Pulmonary artery endothelial cell (primary cell): ENCODE measurements around the gene RAET1L. TPM values are rescaled to one million over a fixed set of nuclear protein-coding genes. Genes with fewer than 3 reads are reported as not detected.
"Not testable (repeated sequence)": the region's sequence is repeated elsewhere in the genome, so short reads cannot be mapped to it uniquely, and the experiment has no call there.

Experiments
- DNase-seq: peaks from one replicate; pipeline ENCODE4 v3.0.0-alpha.2; 2011; ENCODE audit warnings: low read depth, low spot score
- total RNA-seq: library from RNA; depleted of rRNA; stranded (reverse); fragments of >200 nt; gene quantifications from 2 replicates; pipeline ENCODE4 v1.2.3, GENCODE V29; 2014

The RAET1L gene
- total RNA-seq, 1 donor from 2014 or later: not detected

DNA sequence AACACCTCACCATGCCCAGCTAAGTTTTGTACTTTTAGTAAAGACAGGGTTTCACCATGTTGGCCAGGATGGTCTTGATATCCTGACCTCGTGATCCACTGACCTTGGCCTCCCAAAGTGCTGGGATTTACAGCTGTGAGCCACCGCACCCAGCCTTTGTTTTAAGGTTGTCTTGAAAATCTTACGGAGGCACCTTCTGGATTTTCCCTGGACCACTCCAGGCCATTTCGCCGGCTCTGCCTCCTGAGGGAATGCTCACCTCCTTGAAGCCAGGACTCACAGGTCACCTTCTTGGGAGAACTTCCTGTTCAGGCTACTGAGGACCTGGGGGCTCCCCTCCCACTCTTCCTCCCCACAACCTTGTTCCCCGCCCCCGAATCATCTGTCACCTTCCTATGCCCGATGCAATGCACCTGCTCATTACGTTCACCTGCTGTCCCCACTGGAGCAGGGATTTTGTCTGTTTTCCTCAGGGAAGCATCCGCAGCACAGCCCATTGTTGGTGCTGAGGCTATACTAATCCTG, 19.4 kb upstream of the RAET1L start:
- no peak for DNase-seq

DNA sequence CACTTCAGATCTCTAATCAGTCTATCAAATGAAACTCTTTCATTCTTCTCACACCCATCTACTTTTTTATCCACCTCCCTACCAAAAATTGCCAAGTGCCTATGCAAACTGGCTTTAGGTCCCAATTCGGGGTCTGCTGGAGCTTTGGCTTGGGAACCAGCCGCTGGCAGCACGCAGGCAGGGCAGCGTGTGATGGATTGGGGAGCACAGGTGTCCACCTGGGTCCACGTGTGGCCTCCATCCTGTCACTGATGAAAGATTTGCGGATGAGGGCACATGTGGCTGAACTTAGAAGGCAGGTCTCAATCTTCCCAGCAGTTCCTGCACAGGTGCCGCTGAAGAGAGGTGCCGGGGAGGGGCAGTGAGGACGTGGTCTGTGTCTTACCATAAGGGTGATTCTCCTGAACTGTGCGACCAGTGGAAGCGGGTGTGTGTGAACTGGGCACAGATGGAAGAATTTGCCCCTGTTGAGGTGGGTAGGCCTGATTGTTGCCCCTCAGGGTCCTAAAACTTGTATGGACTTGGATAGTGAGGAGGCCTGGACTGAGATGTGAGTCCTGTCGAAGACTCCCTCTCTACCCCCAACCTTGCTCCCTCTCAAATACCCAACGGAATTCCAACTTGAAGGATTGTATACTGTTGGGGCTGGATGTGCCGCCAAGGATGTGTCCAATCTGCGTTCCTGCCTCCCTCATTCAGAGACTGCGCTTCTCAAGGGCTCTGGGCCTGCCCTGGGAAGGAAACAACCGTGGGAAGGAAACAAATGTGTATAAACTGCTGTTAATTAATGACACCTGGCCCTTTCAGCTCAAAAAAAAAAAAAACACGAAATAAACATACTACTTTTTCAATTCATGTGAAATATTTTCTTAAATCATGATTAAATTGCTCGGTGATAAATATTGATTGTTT, 18.4 kb upstream of the RAET1L start:
- no peak for DNase-seq

DNA sequence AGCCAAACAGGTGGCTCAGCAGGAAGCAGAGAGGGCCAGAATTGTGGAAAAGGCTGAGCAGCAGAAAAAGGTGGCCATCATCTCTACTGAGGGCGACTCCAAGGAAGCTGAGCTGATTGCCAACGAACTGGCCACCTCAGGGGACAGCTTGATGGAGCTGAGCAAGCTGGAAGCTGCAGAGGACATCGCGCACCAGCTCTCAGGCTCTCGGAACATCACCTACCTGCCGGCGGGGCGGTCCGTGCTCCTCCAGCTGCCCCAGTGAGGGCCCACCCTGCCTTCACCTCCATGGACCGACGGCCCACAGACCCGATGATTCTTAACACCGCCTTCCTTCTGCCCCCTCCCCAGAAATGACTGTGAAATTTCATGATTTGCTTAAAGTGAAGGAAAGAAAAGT, 17.8 kb upstream of the RAET1L start:
- no peak for DNase-seq

DNA sequence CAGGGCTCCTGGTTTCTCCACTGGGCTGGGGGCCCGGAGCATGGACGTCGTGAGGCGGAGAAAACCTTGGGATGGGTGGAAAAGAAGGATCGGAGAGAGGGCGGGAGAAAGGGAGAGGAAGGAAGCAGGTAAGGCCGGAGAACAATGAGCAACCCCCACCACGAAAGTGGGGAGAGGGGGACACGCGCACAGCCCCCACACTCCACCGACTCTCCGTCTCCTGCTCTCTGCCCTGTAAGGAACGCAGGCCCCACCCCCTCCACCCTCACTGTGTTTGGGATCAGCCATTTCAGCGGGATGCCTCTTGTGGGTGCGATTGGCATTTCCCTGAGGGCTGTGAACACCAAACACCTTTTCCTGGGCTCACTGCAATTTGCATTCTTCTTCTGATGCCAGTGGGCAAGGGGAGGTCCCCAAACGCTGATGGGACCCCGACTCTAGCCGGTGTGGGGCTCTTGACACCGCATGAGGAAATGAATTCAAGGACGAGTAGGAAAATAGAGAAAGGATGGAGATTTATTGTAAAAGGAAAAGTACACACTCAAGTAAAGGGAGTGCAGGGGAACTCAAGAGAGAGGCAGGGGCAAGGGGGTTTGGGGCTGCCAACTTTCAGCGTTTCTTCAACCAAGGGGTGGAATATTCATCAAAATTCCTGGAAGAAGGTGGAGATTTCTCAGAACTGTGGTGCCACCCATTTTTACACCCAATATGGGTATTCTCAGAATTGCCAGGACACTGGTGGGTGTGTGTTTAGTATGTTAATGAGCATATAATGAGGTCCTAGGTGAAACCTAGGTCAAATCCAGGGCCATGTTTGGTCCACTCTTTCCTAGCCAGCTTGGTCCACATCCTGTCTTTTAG, 13.1 kb upstream of the RAET1L start:
- no peak for DNase-seq

DNA sequence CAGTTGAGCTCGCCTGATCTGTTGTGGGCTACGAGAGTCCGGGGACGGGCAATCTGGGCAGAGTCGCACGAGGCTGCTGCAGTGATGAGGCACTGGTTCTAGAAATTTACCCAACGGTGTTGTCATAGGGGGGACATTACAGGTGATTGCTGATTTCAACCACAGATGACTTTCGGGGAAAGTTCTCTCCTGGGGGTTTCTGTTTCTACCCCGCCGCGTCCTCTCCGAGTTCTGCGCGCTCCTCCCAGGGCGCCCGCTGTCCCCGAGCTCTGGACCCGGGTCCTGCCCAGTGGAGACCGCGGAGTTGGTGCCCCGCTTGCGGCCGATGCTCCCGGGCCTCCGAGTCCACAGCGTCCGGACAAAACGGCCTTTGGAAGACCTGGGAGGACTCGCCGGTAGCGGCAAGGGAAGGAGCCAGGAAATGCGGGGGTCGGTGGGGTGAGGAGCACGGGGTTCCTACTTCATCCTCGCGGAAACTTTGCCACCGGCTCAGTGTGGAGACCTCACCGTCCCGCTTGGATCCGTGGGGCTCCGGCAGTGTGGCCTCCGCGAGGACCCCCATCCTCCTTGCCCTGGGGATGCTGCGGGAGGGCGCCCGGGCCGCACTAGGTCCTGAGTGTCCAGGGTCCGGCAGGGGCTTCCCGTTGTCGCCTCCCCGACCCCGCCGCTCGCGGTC, 12.3 kb upstream of the RAET1L start:
- DNase-seq: no peak

- no peak for DNase-seq
These were observed 10.7 kb upstream of the RAET1L start for GRCh38 chr6:150036081-150036480.

- DNase-seq: no peak
These were observed 8.0 kb upstream of the RAET1L start for GRCh38 chr6:150033207-150033771.

DNA sequence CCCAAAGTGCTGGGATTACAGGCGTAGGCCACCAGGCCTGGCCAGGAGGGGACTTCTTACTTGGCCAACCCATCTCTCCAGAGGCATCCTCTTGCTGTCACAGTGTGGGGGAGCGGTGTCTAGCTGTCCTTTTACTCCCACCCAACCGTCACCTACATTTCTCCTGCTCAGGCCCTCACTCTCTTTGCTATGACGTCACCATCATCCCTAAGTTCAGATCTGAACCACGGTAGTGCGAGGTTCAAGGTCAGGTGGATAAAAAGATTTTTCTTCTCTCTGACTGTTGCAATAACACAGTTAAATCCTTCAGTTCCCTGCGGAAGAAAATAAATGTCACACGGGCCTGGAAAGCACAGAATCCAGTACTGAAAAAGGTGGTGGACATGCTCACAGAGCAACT, 7.3 kb upstream of the RAET1L start:
- no peak for DNase-seq

DNA sequence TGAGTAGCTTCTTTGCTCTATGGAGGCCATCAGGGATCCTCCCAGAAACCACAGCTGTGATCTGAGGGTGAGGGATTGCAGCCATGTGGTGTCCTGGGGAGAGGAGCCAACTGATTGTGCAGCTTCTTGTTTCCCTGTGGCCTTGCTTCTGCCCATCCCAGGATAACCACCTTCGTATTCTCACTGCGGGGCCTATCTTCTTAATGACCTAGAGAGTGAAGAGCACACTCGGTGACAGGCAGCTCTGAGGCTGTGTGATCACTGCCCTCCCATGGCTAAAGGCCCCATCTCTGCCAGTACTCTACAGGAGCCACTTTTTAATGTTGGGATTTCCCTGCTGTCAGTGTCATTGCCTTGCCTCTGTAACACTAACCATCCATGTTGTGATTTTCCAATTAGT, 5.3 kb upstream of the RAET1L start:
- no peak for DNase-seq

GRCh38 chr6:150029749-150030148, 4.4 kb upstream of the RAET1L start:
- DNase-seq: no peak

- DNase-seq: no peak
These were observed 3.9 kb upstream of the RAET1L start for GRCh38 chr6:150029276-150029675.

- no peak for DNase-seq
These were observed 3.5 kb upstream of the RAET1L start for GRCh38 chr6:150028799-150029198.

DNA sequence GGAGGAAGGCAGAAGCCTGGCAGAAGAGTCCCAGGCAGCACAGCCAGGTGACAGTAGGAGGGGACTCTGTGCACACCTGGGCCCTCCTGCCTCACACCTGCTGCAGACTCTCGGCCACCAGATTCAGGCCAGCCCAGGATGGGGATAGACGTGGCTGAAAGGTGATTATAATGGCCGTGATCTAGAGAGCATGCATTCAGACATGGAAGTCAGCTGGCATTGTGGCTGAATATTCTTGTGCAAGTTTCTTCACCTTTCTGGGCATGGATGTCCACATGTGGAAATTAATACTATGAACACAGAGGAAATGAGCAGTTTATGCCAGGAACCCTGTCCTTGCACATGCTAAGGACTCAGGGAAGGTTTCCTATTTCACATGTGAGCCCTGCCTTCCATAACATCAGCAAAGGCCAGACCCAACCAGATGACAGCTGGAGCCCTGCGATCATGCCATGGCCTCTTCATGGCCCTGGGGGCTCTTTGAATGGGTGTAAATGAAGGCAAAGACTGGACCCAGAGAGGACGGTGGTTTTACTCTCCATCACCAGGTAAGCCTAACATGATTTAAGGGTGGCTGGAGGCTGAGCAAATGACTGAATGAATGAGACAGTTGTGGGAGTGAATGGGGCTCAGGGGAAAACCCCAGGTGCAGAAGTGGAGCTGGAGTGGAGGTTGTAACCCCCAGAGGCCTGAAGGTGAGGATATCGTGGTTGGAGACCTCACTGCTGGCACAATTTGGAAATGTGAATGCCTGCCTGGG, 2.7 kb upstream of the RAET1L start:
- no peak for DNase-seq

DNA sequence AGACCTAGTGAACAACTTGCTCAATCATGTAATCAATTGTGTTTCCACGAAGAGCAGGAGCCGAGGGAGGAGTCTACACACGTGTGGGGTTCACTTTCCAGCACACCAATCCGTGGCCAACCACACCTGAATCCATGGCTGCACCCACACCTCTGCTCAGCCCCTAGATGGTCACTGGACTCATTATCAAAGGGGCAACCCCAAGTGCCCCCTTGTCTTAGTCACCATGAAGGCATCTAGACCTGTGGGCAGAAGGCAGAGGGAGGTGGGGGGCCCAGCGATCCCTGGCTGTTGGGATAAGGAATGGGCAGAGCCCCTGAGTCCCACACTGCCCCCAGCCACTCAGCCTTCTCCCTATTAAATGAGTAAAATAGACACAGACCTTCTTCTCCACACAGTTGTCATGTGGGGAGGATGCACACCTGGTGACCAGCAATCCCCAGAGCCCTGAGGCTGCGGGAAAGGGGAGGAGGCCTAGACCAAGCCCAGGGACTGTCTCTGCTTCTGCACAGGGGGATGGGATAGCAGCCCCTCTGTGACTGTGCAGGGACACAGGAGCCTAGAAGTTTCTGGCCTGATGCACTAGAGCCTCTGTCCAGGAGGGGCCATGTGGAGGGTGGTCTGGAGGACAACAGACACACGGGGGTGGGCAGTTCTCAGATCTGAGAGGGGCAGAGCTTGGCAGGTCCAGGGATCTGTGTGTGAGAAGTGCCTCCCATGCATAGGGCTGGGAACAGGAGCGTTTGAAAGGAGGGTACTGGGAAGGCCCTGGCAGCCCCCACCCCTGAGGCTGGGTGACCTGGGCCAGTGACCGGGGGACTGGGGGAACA, 1.9 kb upstream of the RAET1L start:
- no peak for DNase-seq

DNA sequence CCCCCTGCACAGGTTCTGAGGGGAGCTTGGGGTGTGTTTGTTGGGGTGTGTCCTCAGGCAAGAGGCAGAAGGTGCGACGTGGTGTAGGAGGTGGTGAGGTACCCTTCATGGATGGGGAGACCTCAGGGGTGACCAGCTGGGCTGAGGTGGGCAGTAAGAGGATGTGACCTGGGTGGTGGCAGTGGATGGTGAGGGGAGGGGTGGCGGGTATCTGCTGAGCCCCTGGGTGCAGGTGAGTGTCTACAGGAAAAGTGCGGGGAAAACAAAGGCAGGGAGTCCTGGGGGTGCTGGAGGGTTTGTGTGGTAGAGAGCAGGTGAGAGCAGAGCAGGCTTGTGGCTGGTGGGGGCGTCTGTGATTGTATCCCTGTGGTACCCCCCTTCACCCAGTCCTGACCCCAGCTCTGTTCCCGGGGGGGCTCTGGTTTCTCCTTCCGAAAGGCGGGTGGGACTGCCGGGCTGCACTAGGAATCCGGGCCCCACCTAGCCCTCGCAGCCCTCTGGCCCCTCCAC, 631 bp downstream of the RAET1L start:
- no peak for DNase-seq

DNA sequence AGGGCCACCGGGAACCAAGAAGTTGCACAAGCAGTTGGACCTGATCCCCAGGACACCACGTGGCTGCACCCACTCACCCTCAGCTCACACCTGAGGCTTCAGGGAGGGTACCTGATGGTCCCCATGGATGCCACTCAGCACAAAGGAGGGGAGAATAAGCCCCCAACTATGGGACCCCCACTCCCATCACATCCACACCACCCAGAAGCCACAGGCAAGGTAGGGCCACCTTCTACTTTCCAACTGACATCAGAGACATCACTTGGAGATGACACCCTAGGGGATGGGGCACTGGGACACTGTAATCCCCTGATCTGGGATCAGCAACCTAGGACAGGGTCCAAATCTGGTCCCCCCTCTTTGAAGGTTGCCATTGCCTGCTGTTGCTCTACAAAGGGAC, 1.3 kb downstream of the RAET1L start:
- not testable (repeated sequence) for DNase-seq

GRCh38 chr6:150021870-150022269, 3.5 kb downstream of the RAET1L start:
- DNase-seq: not testable (repeated sequence)

DNA sequence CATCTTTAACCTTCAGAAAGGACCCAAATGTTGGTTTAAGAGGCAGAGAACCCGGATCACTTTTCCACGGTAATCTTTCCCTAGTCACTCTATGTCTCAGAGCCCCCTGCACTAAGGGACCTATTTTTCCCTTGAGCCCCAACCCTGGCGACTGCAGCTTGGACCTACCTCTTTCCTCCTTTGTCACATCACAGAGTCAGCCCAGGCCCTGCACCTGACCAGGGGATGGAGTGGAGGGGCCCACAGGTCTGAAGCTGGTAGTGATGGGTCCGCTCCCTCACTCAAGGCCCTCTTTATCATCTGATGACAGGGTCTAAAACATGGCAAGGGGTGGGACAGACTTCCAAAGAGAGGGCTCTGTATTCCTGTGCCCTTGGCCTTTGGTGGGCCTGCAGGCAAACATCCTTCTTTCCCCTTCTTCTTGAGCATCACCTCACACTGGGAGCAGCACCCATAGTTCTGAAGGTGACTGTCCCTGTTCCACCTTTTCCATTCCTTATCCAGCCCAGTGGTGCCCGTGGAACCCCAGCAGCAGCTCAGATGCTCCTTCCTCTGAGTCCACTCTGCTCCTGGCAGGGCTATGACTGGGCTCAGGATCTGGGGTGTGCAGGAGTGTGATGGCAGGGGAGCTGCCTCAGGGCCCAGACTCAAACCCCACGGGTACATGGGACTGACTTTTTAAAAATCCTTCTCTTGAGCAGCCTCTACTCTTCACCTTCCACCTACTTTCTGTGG, 6.3 kb downstream of the RAET1L start:
- DNase-seq: no peak

- not testable (repeated sequence) for DNase-seq
These were observed 8.2 kb downstream of the RAET1L start for GRCh38 chr6:150017186-150017521.
